Fibroblast of lung (primary cell): Measurements from ENCODE around the gene GPC2.

Experiments used
- CTCF ChIP-seq, 2 donors: IDR thresholded peaks in 1 of 2; conservative IDR thresholded peaks in 1 of 2; 1 replicate in 1 of 2; 2 replicates in 1 of 2; pipeline ENCODE4 v1.5.1; 2011 to 2012; ENCODE audit warnings: low read length in 2 of 2, control low read depth in 1 of 2, inconsistent platforms in 1 of 2, low read depth in 1 of 2, mild to moderate bottlenecking in 1 of 2
- EZH2 ChIP-seq: IDR thresholded peaks from 2 replicates; pipeline ENCODE4 v1.5.1; 2012; ENCODE audit warnings: low read length, control low read depth, mild to moderate bottlenecking; ENCODE audit errors: missing control alignments

- TF ChIP-seq CTCF (conservative IDR thresholded peaks at IDR 0.05 in 1 of 2, IDR thresholded peaks at IDR 0.05 in 1 of 2; ENCODE audit: low read depth in 1 of 2, low read length in 2 of 2) (no peak), EZH2 (no peak)
Measured at GRCh38 chr7:100152937-100153666, 24.1 kb downstream of the GPC2 start.
